HCT116 (cell line): Measurements from ENCODE around the gene ADAM8. TPM values are rescaled to one million over a fixed set of nuclear protein-coding genes. Genes with fewer than 3 reads are reported as not detected.

Experiments used
- ATAC-seq: fragments of 200-7000 bp; cut with Tn5 transposase; 2 replicates; pipeline ENCODE4 v1.9.1; 2020; ENCODE audit warnings: mild to moderate bottlenecking, moderate library complexity
- BruUV-seq: library from RNA; stranded (reverse); fragments of 400-500 nt; replicated peaks from 2 replicates; lab custom pipeline; 2021; lab: Mats Ljungman, UMichigan
- CTCF ChIA-PET: fragments of 300-600 bp; sonication (Branson Sonifier 250); formaldehyde crosslinking; loops from one replicate; lab custom pipeline; 2021; ENCODE audit warnings: antibody characterized with exemption; lab: Charles Lee
- POLR2A ChIA-PET: fragments of 300-600, 350-600 bp; sonication (Branson Sonifier 250); formaldehyde crosslinking; loops from one replicate; lab custom pipeline; 2021; ENCODE audit warnings: antibody characterized with exemption; lab: Charles Lee
- RAD21 ChIA-PET, 2 experiments: fragments of 300-600 bp; sonication (Branson Sonifier 250); formaldehyde crosslinking; loops; one replicate each; lab custom pipeline; 2023; ENCODE audit warnings: low total read pairs in 2 of 2; ENCODE audit not compliant: uncharacterized antibody in 2 of 2, unreplicated experiment in 2 of 2, low non-redundant PET in 1 of 2; lab: Charles Lee
- DNase-seq: peaks from one replicate; pipeline ENCODE4 v3.0.0-alpha.2; 2010; ENCODE audit warnings: low read depth, low spot score
- H2AFZ ChIP-seq: fragments of 200-600 bp; shearing (Covaris generic), sonication (generic); 2 replicates; pipeline ENCODE4 v1.6.1; 2017; ENCODE audit warnings: low read depth, mixed run types, mixed read lengths, antibody characterized with exemption, low read length; ENCODE audit not compliant: poor library complexity, severe bottlenecking
- H3K27ac ChIP-seq: 2 replicates; pipeline ENCODE4 v1.5.1; 2012; ENCODE audit warnings: low read depth, low read length
- H3K27me3 ChIP-seq: fragments of 200-600 bp; sonication (generic); 2 replicates; pipeline ENCODE4 v1.6.1; 2016; ENCODE audit warnings: mixed run types, low read length, mixed read lengths; ENCODE audit not compliant: insufficient read depth
- H3K36me3 ChIP-seq, 2 experiments: fragments of 200-500 bp in 1 of 2; fragments of 200-600 bp in 1 of 2; sonication (Bioruptor generic) in 1 of 2; sonication (generic) in 1 of 2; 2 replicates each; pipeline versions ENCODE4 v1.5.1 to v1.6.1; 2014 to 2016; ENCODE audit warnings: low read length in 2 of 2, inconsistent platforms in 1 of 2, mixed read lengths in 1 of 2, mixed run types in 1 of 2; ENCODE audit not compliant: insufficient read depth in 2 of 2, control insufficient read depth in 1 of 2
- H3K4me1 ChIP-seq, 2 experiments: fragments of 200-600 bp in 1 of 2; sonication (generic) in 1 of 2; 2 replicates each; pipeline versions ENCODE4 v1.5.1 to v1.6.1; 2012 to 2017; ENCODE audit warnings: low read length in 2 of 2, inconsistent platforms in 1 of 2, mild to moderate bottlenecking in 1 of 2, mixed read lengths in 1 of 2, mixed run types in 1 of 2, moderate library complexity in 1 of 2; ENCODE audit not compliant: insufficient read depth in 2 of 2, control insufficient read depth in 1 of 2
- H3K4me2 ChIP-seq: fragments of 200-600 bp; sonication (generic); 2 replicates; pipeline ENCODE4 v1.6.1; 2017; ENCODE audit warnings: mixed run types, low read length, mixed read lengths
- H3K4me3 ChIP-seq, 2 experiments: fragments of 200-600 bp in 1 of 2; sonication (generic) in 1 of 2; replicated peaks in 1 of 2; 2 replicates each; pipeline ENCODE4 v1.5.1; 2011 to 2016; ENCODE audit warnings: low read length in 2 of 2, control low read depth in 1 of 2, low read depth in 1 of 2, mild to moderate bottlenecking in 1 of 2, mixed read lengths in 1 of 2, mixed run types in 1 of 2
- H3K79me2 ChIP-seq: fragments of 200-600 bp; sonication (generic); 2 replicates; pipeline ENCODE4 v1.6.1; 2017; ENCODE audit warnings: mild to moderate bottlenecking, mixed run types, low read length, moderate library complexity, mixed read lengths; ENCODE audit not compliant: insufficient read depth
- H3K9ac ChIP-seq: fragments of 200-600 bp; sonication (generic); 2 replicates; pipeline ENCODE4 v1.6.1; 2016; ENCODE audit warnings: low read length, mixed read lengths
- H3K9me2 ChIP-seq: fragments of 200-600 bp; sonication (generic), shearing (Covaris generic); 2 replicates; pipeline ENCODE4 v1.6.1; 2017; ENCODE audit warnings: mixed run types, mild to moderate bottlenecking, moderate library complexity; ENCODE audit not compliant: insufficient read depth
- H3K9me3 ChIP-seq, 2 experiments: fragments of 200-500 bp in 1 of 2; fragments of 200-600 bp in 1 of 2; sonication (Bioruptor generic) in 1 of 2; sonication (generic) in 1 of 2; 2 replicates each; pipeline ENCODE4 v1.6.1; 2014 to 2017; ENCODE audit warnings: low read length in 2 of 2, mixed read lengths in 2 of 2, inconsistent platforms in 1 of 2, low read depth in 1 of 2, mild to moderate bottlenecking in 1 of 2, mixed run types in 1 of 2, moderate library complexity in 1 of 2; ENCODE audit not compliant: control insufficient read depth in 1 of 2, insufficient read depth in 1 of 2
- H4K20me1 ChIP-seq: fragments of 200-600 bp; sonication (generic), shearing (Covaris generic); 2 replicates; pipeline ENCODE4 v1.6.1; 2017; ENCODE audit warnings: mixed run types, mild to moderate bottlenecking, moderate library complexity; ENCODE audit not compliant: insufficient read depth
- ATF3 ChIP-seq: IDR thresholded peaks from 2 replicates; pipeline ENCODE4 v1.6.1; 2012
- ELF1 ChIP-seq: IDR thresholded peaks from 2 replicates; pipeline ENCODE4 v1.6.1; 2012; ENCODE audit warnings: low read depth, borderline replicate concordance
- EZH2 ChIP-seq: fragments of 200-600 bp; sonication (generic); IDR thresholded peaks from 2 replicates; pipeline ENCODE4 v1.6.1; 2017; ENCODE audit warnings: antibody characterized with exemption, mixed run types
- FOSL1 ChIP-seq: IDR thresholded peaks from 2 replicates; pipeline ENCODE4 v1.6.1; 2012; ENCODE audit warnings: low read depth
- JUND ChIP-seq: IDR thresholded peaks from 2 replicates; pipeline ENCODE4 v1.6.1; 2012
- MAX ChIP-seq: IDR thresholded peaks from 2 replicates; pipeline ENCODE4 v1.6.1; 2012
- POLR2A ChIP-seq: IDR thresholded peaks from 2 replicates; pipeline ENCODE4 v1.7.0; 2011; ENCODE audit warnings: borderline replicate concordance; ENCODE audit not compliant: insufficient read depth, insufficient read length; ENCODE audit errors: extremely low read depth
- REST ChIP-seq: IDR thresholded peaks from 2 replicates; pipeline ENCODE4 v1.6.1; 2012; ENCODE audit warnings: low read depth
- SIN3A ChIP-seq: IDR thresholded peaks from 2 replicates; pipeline ENCODE4 v1.6.1; 2012; ENCODE audit warnings: low read depth
- SP1 ChIP-seq: IDR thresholded peaks from 2 replicates; pipeline ENCODE4 v1.6.1; 2012; ENCODE audit warnings: low read depth
- TCF7L2 ChIP-seq: IDR thresholded peaks from 2 replicates; pipeline ENCODE4 v1.7.0; 2011; ENCODE audit warnings: borderline replicate concordance, inconsistent platforms; ENCODE audit not compliant: insufficient read depth, insufficient read length; ENCODE audit errors: extremely low read depth
- YY1 ChIP-seq: IDR thresholded peaks from 2 replicates; pipeline ENCODE4 v1.6.1; 2011; ENCODE audit warnings: low read length, low read depth, moderate library complexity, mild to moderate bottlenecking; ENCODE audit not compliant: insufficient replicate concordance; ENCODE audit errors: extremely low read depth
- ZBTB33 ChIP-seq: IDR thresholded peaks from 2 replicates; pipeline ENCODE4 v1.6.1; 2011; ENCODE audit warnings: mild to moderate bottlenecking, low read length, moderate library complexity; ENCODE audit not compliant: insufficient replicate concordance; ENCODE audit errors: extremely low read depth
- ZNF274 ChIP-seq: fragments of 200-500 bp; sonication (Bioruptor generic); IDR thresholded peaks from 2 replicates; pipeline ENCODE4 v1.6.1; 2014; ENCODE audit warnings: mild to moderate bottlenecking, low read depth, low read length, inconsistent platforms
- intact Hi-C: fragments of 100-400 bp; cut with micrococcal nuclease; formaldehyde crosslinking; loops from 2 replicates; pipeline ENCODE4 v1.10.0; 2022
- total RNA-seq: library from RNA; stranded (reverse); gene quantifications from one replicate; pipeline ENCODE4 v1.2.1, GENCODE V29; 2021; ENCODE audit not compliant: unreplicated experiment

ADAM8 gene
- total RNA-seq, 1 experiment from 2014 or later = 4.1 TPM

- H3K27me3 ChIP-seq = no peaks in the 10 kb centered on the region
- H2AFZ ChIP-seq = no peak overlapping the region
- H3K4me1 ChIP-seq = peaks cover under 1 to 12% of the 10 kb centered on the region in 2 experiments; a peak in 2 of 4 replicates
- intact Hi-C loops = no loop called here
- no peaks in the 10 kb centered on the region for H3K9me3 ChIP-seq
- ATAC-seq = no peak
- no TSS peak for BruUV-seq
- RAD21 ChIA-PET = no interaction called here
- no peaks in the 10 kb centered on the region for H4K20me1 ChIP-seq
- no peak for TF ChIP-seq FOSL1
- TF ChIP-seq TCF7L2 = no peak
- no peak for TF ChIP-seq REST
- no peak for TF ChIP-seq JUND
- no peak for TF ChIP-seq ZNF274
- no peak for TF ChIP-seq YY1
- TF ChIP-seq MAX = no peak
- TF ChIP-seq POLR2A = no peak
- no peak for TF ChIP-seq ZBTB33
- TF ChIP-seq SIN3A = no peak
- no peak for TF ChIP-seq ATF3
- no peak for TF ChIP-seq EZH2
- TF ChIP-seq ELF1 = no peak
- no peak for TF ChIP-seq SP1
- CTCF ChIA-PET = no interaction called here
- no peak overlapping the region for H3K9ac ChIP-seq
- H3K27ac ChIP-seq = no peak overlapping the region
- no peak overlapping the region for H3K4me3 ChIP-seq
- DNase-seq = no peak
- POLR2A ChIA-PET = no interaction called here
- H3K79me2 ChIP-seq = peaks cover 12% of the 10 kb centered on the region
- no peaks in the 10 kb centered on the region for H3K9me2 ChIP-seq
- no peak overlapping the region for H3K4me2 ChIP-seq
- peaks cover 0 to 3% of the 10 kb centered on the region in 2 experiments; a peak in 1 of 4 replicates for H3K36me3 ChIP-seq
These were observed 35.5 kb upstream of the ADAM8 start for GRCh38 chr10:133312016-133312768.
